ENCODE results near the gene PTAFR.

DNA sequence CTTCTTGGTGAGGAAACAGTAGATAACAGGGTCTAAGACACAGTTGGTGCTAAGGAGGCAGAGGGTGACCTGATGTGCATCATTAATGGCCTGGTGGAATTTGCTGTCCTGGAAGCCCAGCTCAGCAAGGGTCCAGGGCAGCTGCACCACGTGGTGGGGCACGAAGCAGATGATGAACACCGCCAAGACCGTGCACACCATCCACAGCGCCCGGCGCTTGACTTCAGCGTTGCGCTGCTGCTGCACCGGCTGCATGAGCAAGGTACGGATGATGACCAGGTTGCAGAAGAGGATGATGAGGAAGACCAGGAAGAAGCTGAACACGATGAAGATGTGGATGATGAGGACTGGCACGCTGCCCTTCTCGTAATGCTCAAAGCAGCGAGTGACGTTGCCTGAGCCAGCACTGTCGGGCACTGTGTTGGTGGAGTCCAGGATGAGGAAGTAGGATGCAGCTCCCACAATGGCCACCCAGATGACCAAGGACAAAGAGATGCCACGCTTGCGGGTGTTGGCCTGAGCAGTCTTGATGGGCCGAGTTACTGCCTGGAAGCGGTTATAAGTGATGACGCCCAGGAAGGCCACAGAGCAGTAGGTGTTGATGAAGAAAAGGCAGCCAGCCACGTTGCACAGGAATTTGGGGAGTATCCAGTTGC lies 26.2 kb downstream of the PTAFR start:
- TF ChIP-seq YY1 (IDR thresholded peaks at IDR 0.05; ENCODE audit: insufficient read depth, insufficient read length) (no peak), ZNF274 (IDR thresholded peaks at IDR 0.05; ENCODE audit: low read depth, low read length) (no peak)
